ENCODE data around the gene ATP5PB. TPM values are rescaled to one million over a fixed set of nuclear protein-coding genes. Genes with fewer than 3 reads are reported as not detected.

The ATP5PB gene, protein sequence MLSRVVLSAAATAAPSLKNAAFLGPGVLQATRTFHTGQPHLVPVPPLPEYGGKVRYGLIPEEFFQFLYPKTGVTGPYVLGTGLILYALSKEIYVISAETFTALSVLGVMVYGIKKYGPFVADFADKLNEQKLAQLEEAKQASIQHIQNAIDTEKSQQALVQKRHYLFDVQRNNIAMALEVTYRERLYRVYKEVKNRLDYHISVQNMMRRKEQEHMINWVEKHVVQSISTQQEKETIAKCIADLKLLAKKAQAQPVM
- 273 TPM for total RNA-seq

DNA sequence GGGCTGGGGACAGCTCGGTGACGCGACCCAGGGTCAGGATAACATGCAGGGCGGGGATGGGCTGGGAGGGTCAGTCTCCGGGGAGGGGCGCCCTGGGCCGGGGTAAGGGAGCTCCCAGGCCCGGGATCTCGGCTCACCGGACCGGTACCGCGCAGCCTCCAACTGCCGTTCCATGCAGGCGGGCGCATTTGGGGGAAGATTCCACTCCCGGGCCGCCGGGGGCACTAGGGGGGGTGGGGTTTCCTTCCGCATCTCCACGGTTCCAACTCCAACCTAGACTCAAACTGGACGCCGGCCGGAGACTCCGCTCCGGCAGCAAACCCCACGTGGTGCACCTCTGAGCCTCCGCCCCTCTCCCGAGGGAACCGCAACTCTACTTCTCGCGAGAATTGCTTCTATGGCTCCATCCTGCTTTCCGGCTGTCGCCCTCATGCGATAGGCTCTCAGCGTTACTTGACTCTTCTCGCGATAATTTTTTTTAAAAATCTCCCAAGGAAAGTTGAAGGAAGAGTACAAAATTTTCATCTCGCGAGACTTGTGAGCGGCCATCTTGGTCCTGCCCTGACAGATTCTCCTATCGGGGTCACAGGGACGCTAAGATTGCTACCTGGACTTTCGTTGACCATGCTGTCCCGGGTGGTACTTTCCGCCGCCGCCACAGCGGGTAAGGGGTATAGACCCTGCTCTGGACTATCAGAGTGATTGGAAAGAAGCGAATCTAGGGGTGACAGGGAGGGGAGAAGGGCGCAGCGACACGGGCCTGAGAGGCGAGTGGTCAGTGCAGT is at the start of gene ATP5PB, which contains the start of gene WDR77:
Gene ATP5PB (plus strand): TSS at position 547 of the 785 bp plus-strand sequence. CDS start 78 bp downstream, at position 625.
Gene WDR77 (minus strand): TSS at position 339 of the 785 bp plus-strand sequence. CDS start 87 bp downstream, at position 252.
- ATAC-seq: peak; percentile 97

DNA sequence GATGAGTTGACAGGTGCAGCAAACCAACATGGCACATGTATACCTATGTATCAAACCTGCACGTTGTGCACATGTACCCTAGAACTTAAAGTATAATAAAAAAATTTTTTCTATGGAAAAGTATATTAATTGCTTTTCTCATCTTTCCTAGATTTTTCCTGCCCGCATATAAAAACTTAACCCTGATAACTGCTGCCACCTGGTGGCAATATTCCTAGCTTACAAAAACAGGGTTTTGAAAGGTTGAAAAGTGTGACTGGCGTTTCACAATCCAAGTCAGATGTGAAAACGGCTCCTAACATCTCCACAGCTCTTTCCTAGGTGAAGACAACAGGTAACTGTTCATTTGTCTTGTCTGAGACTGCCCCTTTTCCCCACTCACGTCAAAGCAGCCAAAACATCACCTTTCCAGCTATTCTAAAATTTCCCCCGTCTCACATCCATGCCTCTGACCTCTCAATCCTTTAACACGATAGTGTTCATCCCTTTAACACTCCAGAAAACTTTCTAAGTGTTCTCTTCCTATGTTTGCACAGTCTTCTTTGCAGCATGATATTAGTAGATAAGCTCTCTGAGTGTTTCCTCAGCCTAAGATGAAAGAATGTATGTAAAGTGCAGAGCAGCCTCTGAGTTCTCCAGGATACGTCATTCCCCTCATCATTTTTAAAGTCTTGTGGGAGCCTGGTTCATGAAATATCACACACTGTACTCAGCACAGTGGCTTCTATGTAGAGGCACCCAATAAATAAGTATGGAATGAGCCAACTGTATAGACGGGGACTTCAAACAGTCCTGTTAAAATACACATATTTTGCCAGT is 49.3 kb upstream of the ATP5PB start:
- no peak for ATAC-seq

DNA sequence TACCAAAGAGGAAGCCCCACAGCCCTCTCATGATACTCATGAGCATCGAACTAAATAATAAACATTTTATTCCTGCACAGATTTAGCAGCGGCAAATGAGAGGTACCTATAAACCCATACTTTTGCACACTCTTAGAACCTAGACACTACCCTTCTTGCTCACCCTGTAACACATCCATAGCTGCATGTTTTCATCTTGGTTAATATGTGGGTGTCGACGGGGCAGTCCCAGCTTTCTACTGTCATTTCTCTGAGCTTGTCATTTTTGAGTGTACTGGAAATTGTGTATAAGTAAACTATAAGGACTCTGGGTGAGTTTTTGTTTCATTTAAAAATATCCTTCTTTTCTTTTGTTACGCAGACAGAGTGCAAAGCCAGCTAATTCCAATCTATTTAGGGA is 47.2 kb upstream of the ATP5PB start:
- ATAC-seq: no peak

DNA sequence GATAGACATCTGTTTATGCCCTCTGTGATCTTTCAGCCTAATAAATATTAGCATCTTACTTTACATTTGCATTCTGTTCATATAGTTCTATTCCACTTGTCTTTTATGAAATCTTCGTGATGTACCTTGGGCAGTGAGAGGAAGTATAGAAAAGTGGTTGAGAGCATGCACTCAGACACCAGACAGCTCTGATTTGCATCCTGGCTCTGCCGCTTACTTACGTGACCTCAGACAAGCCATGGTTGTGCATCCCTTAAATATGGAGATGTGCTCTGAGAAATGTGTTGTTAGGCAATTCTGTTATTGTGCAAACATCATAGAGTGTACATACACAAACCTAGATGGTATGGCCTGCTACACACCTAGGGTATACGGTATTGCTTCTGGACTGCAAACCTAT is 44.7 kb upstream of the ATP5PB start:
- peak; percentile 18 for ATAC-seq

DNA sequence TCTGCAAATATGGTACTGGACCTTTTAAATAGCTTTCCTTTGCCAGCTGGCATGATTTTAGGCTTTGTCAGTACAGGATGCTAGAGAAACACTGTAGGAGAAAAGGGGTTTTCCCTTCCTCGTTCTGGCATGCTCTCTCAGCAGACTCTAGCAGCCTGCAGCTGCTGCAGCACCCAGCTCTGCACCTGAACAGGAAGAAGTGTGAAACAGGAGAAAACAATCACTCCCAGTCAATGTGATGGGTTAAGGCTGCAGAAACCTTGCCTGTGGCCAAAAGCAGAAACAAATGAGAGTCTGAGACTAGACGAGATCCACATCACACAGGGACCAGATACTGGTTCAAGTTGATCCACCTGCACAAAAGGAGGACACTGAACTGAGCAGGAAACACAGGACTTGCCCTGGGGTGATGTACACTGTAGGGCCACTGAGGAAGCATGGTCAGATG is 42.9 kb upstream of the ATP5PB start:
- ATAC-seq: peak; percentile 89

DNA sequence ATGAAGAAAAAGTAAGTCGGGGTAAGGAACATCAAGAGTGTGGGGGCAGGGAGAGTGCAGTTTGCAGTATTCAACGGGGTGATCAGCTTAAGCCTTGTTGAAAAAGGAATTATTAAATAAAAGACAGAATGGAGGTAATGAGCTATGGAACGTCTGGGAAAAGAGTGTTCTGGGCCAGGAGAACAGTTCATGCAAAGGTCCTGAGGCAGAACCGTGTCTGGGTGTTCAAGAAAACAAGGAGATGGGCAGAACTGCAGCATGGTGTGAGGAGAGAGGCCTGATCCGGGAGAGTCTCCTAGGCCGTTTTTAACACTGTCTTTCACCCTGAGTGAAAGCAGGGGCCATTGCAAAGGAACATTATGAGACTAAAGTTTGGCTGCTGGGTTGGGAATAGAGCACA is 42.0 kb upstream of the ATP5PB start:
- ATAC-seq: no peak

DNA sequence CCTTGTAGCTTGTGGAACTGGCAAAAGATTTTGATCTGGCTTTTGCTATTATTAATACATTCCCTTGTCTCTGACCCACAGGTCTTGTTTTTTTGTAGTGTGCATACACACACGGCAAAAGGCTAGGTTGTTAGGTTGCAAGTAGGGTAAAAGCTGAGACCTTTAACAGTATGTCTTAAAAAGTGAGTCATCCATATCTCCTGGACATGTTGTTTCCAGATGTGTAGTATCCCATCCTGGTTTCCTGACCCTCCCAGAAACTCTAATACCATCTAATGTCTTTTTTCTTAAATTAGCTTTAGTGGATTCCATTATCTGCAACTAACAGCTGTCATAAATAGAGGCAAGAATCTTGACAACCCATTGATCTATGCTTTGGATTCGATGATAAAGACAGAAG is 36.4 kb upstream of the ATP5PB start:
- ATAC-seq: no peak

DNA sequence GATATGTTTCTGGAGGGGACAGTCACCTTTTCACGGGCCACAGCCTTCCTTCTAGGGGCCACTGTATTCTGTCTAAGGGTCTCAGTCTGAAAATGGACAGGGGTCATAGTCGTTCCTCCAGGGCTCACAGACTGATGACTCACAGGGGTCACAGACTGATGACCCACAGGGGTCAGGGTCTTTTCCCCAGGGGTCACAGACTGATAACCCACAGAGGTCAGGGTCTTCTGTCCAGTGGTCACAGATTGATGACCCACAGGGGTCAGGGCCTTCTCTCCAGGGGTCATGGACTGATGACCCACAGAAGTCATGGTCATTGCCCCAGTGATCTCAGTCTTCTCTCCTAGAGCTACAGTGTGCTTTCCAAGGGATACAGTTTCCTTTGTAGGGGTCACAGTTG is 34.5 kb upstream of the ATP5PB start:
- no peak for ATAC-seq

DNA sequence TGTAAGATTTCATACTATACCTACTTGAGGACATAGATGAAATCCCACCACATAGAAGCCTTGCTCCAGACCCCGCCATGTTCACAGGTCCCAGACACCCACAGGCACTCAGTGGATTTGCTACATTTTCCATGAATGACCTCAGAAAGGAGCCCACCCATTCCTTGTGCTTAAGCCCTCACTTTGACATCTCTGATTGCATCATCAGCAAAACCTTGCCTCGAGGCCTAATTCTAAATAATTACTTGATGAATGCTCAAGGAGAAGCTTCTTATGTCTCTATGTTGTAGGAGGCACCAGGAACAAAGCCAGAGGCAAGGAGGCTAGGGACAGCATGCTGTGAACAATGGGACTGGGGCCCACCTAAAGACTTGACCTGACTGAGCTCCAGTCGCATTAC is 33.8 kb upstream of the ATP5PB start:
- no peak for ATAC-seq

DNA sequence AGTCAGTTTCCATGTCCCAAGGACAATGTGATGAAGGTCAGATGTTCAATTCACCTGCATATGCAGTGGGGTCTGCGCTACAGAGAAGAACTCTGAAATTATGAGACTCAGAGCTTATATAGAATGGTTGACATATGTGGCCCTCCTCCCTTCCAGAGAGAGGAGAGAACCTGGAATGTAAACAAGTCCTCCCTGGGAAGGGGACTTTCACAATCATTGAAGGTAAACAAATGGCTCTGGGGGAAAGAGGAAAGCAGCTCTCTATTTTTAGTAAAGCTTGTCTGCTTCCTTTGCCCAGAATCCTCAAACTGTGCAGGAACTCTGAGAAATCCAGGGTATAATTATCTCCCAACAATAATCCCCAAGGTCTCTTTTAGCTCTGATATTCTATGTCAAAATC is 31.5 kb upstream of the ATP5PB start:
- ATAC-seq: no peak

DNA sequence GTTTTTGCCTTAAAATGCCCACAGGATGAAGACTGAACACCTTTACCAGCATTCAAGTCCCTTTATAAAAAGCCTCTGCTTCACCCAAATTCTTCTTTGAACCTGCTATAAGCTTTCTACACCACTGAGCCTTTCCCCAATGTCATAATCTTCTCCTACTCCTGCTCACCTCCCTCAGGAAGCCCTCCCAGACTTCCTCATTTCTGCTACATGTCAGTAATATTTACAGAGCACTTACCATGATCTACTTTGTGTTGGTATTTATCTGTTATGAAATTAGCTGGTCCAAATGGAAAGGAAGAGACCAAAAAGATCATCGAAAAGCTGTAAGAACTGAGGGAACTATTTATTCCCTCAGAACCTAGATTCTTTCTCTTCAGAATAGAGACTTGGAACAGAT is 30.2 kb upstream of the ATP5PB start:
- no peak for ATAC-seq

DNA sequence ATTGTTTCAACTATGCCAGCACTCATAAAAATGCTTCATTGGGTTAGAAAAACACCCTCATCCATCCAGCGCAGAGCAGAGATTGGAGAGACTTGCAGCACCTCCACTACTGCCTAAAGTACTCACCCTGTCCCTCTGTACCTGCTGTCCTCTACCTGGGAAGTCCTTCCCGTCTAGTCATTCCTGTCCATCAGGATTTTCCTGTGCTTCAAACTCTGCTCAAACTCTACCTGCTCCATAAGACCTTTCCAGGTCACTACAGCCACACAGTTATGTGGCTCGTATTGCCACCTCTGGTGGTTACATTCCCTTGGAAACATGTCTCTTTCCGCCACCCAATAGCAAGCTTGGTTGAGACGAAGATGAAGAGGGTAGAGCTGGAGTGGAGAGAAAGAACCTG is 28.9 kb upstream of the ATP5PB start:
- no peak for ATAC-seq

DNA sequence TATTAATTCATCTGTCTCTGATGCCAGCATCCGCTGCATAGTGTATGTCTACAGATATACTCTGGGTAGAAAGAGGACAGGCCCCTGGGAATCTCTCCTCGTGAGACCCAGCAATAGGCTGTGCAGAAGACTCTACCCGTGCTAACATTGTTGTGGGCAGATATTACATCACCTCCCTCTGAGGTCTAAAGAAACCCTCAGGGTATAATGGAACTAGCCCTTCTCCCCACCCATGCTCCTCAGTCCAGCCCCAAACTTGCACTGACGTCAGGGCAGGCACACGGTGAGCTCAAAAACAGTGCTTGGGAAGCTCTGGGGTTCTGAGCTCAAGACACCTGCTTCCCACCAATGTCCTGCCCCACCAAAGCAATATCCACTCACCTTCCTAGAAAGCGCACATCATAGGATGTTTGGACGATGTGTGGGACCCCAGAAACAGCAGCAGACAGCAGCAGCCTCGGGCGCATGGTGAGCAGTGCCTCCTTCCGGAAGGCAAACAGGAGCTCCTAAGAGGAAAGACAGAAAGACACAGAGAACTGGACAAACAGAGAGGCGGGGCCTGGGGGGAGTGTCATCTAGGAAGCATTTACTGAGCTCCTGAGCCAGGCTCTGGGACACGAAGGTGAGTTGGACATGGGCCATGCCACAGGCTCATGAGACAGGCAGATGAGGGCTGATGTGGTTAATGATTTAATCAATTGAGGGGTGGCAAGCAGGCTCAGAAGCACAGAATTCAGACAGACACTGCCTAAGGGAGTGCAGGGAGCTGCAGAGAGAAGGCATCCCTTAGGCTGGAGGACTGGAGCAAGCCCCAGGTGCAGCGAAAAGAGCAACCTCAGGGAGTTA is 26.5 kb upstream of the ATP5PB start:
- ATAC-seq: no peak

DNA sequence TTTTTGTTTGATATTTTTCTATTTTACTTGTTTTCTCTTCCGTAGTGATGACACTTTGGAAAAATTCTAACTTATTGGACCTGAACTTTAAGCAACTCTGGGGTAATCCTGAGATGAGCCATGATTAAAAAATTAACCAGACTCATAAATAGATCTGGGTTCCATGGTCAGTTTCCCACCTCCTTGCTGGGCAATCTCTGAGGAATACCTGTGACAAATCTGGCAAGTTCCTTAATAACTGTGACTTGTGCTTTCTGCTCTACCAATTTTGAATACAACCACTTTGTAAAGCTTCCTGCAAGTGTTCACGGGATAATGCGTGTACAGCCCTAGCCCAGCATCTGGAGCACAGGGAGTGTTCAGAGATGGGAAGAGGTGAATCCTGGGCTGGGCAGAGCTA is 25.0 kb upstream of the ATP5PB start:
- no peak for ATAC-seq

DNA sequence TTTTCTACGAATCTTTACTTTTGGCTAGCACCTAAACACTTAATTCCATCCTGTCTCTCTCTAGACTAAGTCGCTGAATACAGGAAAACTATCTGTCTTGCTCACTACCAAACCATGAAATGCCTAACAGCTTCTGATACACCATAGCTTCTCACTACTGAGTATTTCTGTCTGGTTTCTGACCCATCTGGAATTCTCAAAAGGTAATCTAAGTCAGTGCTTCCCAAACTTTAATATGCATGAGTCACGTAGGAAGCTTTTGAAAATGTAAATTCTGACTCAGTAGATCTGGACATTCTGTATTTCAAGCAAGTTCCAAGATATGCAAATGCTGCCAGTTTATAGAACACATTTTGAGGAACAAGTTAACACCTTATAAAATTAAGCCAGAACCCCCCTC is 12.5 kb upstream of the ATP5PB start:
- no peak for ATAC-seq

DNA sequence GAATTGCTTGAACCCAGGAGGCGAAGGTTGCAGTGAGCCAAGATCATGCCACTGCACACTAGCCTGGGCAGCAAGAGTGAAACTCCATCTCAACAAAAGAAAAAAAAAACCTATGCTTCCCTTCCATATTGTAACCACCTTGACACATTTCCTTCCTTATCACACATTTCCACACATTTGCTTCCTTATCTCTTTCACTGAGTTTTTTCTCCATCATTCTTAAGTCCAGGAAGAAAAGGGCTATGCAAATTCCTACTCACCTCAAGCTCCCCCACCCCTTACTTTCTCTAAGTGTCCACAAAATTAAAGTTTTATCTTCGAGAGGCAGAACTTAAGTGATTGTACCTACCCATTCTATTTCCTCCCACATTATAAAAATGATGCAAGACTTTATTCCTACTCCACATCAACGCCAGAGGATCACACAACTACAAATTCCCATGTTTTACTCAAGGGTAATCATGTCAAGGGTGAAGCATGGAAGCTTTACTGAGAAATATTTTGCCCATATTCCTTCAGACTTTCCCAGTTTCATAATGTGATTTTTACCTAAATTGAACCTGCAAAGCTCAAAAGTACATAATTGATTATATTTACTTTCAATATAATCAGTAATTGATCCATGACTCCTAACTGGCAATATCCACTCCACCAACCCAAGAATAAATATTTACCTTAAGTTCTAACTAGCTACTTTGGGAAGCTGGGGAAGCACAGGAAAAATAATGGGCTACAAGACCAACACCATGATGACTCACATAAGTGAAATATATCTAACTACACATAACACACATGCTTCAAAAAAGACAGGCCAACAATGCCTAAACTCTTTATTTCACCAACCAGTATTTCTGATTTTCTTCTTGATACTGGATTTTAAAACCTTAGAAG is 9.6 kb upstream of the ATP5PB start:
- no peak for ATAC-seq

DNA sequence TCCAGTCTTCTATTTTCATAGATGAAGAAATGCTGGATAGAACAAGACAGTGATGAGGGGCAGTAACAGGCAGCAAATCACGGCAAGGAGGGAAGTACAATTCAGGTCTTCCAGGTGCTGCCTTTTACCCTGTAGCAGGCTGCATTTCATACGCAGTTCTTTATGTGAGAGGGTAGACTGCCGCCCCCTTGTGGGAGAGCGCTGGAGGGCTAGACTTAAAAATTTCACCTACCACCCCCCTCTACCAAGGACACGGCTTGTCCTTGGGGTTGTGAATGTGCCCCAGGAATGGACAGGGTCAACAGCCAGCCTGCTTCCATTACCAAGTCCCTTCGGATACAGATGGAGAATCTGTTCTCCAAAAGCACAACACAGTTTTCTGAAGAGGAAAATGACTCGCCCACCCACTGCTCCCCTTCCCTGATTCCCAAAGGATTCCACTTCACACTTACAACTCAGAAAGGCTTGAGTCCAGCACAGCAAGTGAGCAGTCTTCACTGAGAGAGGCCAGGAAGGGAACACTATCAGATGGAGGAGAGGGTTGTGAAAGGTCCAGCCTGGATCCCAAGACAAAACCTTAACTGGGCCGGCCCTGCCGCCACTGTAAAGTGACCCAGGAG is 7.6 kb upstream of the ATP5PB start:
- peak; percentile 36 for ATAC-seq

DNA sequence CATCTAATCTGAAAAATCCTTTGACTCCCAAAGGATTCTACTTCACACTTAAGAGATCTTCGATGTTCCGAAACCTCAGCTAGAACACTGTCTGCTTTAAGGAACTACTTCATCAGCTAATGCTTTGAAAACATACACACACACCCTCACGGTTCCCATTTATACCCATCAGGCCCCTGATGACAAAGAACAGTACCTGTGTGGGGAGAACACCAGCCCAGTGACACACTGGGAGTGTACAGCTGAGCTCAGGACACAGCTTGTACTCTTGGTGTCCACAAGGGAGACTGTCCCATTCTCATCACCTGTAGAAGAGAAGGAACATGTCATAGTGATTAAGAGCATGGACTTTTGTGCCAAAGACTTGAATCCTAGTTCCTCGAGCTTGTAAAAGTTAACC is 6.8 kb upstream of the ATP5PB start:
- no peak for ATAC-seq

DNA sequence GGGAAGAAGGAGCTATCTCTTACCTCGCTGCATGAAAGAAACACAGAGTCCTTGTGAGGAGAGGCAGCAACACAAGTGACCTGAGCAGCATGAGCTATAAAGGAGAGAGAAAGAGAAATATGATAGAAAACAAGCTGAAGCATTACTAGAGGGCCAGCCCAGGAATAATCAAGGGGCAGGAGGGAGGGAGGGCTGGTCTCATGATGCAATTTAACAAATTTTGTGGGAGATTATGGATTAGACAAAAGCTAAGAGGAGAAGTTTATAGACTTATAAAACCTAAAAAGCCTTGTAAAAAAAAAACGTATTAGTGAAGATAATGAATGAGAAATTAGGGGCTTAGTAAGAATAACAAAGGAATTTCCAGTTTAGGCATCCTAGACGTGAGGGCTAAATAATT is 5.2 kb upstream of the ATP5PB start:
- ATAC-seq: no peak

DNA sequence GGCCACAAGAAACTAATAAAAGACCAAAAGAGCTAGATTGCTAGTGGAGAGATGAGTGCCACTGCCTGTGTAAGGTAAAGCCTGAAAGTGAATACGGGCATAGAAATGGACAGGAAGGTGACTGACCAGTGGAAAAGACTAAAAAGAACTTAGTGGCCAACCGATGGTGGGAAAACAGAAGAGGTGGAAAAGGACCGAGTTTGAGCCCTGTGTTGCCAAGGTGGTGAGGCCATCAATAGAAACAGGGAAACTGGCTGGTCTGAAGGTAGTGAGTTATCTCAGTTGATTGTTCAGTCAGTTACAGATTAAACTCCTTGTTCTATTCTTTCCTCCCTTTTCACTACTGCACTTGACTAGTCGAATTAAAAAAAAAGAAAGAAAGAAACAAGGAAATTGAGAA is 2.7 kb upstream of the ATP5PB start:
- no peak for ATAC-seq

Data from esophagus mucosa (tissue), 1 donor.